Activated CD8-positive, alpha-beta memory T cell treated with anti-CD3 and anti-CD28 coated beads, Interleukin-2, amount 50 U/mL, for 1 hour (primary cell): ENCODE results near the gene TACC3.
A peak's percentile ranks its signal among the peaks of the same experiment; 100 is the strongest.

Experiments used
- DNase-seq: peaks from one replicate; pipeline ENCODE4 v3.0.0-alpha.2; 2020; ENCODE audit errors: extremely low read depth

Gene TACC3

DNA sequence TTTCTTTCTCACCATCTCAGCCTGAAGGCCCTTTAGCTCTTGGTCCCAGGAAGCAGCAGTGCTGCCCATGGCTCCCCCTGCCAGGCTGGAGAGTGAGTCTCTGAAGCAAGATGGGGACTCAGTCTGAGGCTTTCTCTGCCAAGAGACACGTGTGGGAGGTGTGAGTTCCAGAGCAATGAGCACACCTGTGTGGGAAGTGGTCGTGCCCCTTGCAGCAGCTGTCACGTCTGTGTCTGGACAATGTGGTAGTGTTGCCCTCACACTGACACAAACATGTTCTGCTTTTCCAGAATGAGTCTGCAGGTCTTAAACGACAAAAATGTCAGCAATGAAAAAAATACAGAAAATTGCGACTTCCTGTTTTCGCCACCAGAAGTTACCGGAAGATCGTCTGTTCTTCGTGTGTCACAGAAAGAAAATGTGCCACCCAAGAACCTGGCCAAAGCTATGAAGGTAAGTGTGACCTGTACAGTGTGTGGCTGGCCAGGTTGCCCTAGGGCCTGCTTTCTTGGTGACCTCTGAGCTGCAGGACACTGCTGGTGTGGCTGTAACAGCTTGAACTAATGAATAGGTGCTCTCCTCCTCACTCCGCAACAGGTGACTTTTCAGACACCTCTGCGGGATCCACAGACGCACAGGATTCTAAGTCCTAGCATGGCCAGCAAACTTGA is 1.9 kb downstream of the TACC3 start:
- DNase-seq, result no peak

DNA sequence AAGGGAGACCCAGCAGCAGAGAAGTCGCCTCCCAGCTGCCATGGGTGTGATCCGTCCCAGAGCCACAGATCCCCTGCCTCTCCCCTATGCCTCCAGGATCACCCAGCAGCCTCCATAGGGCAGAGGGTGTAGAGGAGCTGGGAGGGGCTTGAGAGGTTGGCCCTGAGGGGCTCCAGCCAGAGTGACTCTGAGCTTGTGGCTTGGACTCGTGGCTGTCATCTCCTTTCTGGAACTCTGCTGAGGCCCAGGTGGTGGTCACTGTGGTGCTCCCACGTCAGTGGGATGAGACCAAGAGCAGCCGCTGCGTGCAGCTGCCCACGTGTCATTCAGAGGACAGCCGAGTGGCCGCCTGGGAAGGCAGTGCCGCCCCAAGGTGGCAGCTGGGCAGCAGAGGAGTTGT is 4.2 kb downstream of the TACC3 start:
- no peak for DNase-seq

- peak; percentile 57 for DNase-seq
Measured at GRCh38 chr4:1726146-1726934, 5.0 kb downstream of the TACC3 start.

GRCh38 chr4:1727117-1728031 is 6.1 kb downstream of the TACC3 start:
- DNase-seq, result no peak

GRCh38 chr4:1728061-1728980 is 7.0 kb downstream of the TACC3 start:
- DNase-seq, result no peak

DNA sequence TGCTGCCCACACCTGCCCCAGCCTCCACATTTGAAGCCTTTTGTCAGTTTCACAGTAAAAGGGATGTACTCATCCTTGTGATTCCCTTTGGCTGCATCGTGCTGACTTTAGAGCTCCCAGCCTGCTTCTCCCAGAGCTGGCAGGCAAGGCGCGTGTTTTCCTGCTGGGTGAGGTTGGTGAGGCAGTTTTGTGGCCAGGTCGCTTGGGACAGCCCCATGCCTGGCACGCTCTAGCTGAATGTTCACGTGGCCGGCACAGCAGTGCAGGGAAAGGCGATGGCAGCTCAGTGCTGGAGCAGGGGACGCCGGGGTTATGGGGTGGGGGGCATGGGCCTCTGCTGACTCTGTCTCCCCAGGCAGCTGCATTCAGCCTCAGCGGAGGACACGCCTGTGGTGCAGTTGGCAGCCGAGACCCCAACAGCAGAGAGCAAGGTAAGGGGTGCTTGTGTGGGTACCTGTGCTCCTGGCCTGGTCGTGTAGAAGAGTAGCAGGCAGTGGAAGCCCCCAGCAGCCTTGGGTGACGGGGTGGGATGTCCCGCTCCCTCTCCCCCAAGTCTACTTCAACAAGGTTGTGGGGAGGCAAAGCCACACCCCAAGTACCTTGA is 9.3 kb downstream of the TACC3 start:
- DNase-seq, result no peak

DNA sequence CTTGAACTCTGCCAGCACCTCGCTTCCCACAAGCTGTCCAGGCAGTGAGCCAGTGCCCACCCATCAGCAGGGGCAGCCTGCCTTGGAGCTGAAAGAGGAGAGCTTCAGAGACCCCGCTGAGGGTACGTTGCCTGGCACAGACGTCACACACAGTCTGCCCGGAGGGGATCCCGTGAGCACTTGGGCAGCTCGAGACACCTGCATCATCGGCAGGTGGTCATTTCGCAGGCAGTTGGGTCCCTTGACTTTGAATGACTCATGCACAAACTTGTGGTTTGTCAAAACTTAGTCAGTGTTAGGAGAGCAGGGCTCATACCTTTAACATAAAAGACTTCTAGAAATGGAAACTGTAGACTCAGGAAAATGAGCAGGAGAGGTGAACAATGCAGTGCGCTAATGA is 9.9 kb downstream of the TACC3 start:
- no peak for DNase-seq

DNA sequence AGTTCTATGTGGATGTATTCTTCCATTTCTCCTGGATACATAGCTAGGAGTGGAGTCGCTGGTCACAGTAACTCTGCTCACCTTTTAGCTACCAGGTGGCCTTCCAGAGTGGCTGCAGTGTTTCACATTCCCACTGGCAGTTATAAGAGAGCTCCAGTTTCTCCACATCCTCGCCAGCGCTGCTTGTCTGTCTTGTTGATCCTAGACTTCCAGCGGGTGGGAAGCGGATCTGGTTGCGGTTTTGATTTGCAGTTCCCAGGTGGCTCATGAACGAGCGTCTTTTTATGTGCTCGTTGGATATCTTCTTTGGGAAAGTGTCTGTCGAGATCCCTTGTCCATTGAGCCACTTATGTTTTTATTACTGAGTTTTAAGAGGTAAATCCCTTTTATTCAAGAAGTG is 11.6 kb downstream of the TACC3 start:
- no peak for DNase-seq

DNA sequence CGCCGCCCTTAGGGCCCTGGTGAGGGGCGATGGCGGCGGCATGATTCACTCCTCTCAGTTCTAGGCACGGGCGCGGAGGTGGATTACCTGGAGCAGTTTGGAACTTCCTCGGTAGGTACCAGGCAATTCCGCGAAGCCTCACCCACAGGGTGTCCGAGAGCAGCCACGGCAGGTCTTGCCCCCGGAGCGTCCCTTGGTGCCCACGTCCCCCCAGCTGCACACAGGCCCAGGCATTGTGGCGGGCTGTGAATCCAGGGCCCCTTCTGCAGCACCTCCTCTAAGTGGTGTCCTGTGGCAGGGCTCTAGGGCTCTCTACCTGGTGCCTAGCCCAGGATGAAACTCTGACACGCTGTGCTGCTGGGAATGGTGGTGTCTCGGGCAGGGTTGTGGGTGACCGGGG is 13.9 kb downstream of the TACC3 start:
- no peak for DNase-seq

DNA sequence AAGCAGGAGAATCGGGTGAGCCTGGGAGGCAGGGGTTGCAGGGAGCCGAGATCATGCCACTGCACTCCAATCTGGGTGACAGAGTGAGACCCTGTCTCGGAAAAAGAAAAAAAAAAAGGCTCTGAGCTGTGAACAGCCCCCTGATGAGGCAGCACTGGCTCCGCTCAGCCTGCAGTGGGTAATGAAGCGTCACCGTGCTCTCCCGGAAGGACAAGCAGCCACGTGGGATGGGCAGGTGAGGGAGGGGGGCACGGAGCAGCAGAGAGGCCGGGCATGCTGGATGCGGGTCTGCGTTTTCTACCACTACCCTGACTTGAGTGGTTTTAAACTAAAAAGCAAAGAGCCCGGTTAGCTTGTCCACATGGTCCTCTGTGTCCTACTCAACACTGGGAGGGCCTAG is 15.5 kb downstream of the TACC3 start:
- DNase-seq, result no peak

DNA sequence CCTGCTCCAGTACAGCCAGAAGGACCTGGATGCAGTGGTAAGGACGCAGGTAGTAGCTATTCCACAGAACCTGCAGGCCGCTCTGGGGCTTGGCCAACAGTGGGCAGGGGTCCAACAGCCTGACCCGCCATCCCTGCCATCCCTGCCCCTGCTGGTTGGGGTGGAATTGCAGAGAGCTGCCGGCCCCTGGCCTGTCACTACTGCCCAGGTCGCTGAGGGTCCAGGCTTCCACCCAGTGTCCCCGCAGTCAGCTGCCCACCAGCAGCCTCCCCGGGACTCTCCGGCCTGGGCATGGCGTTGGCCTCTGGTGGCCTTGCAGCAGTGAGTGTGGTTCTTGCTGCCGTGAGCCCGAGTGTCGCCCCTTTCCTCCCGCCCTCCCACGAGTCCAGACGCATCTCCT is 16.3 kb downstream of the TACC3 start:
- DNase-seq, result no peak

GRCh38 chr4:1738410-1738809 is 17.1 kb downstream of the TACC3 start:
- no peak for DNase-seq

DNA sequence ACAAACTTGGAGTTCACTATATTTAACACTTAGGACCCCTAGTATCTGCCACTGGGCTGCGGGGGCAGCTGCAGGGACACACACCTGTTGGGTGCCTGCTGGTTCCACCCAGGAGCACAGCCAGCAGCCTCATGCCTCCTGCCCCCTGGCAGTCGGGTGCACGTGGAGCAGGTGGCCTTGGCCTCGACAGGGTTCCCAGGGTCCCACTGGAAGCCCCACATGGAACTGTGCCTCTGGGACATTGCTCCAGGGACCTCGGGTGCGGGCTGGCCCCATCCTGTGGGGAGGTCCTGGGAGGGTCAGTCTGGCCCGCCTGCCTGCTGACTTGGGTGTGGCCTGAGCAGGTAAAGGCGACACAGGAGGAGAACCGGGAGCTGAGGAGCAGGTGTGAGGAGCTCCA is 18.0 kb downstream of the TACC3 start:
- DNase-seq, result no peak

DNA sequence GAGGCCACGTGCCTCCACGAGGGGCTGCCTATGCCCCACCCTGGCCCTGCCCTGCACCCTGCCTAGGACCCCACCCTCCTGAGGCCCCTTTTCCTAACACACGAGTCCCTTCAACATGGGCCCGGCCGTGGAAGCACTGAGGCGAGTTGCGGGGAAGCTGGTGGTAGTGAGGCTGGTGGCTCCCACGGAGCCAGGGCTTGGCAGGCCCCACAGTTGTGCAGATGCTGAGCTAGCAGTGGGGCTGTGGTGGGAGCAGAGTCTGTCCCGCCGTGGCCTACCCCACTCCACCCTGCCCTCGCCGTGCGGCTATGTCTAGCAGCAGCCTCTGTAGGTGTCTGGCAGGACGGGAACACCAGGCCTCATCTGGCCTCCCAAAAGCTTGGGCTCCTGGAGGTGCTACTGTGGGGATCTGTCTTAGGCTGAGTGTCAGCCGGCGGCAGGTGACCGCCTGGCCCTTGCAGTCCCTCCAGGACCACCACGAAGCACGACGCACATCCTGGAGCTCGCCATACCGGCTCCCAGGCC is 18.8 kb downstream of the TACC3 start:
- DNase-seq, result no peak

DNA sequence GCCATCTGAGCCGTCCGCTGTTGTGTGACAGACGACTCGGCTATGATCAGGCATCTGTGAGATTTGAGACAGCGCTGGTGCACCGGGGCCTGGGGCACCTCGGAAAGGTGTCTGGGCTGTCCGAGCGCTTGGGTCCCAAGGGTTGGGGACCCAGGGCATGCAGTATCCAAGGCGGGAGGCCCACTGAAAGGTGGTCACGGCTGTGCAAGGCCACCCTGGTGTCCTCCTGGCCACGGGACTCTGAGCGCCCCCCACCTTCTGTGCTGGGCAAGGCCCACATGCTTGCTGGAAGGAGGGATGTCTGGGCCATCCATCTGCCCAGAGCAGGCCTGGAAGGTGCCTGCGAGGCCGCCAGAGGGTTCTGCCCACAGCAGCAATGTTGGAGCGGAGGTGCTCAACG is 19.9 kb downstream of the TACC3 start:
- DNase-seq, result no peak

GRCh38 chr4:1743551-1743950 is 22.2 kb downstream of the TACC3 start:
- DNase-seq, result no peak

DNA sequence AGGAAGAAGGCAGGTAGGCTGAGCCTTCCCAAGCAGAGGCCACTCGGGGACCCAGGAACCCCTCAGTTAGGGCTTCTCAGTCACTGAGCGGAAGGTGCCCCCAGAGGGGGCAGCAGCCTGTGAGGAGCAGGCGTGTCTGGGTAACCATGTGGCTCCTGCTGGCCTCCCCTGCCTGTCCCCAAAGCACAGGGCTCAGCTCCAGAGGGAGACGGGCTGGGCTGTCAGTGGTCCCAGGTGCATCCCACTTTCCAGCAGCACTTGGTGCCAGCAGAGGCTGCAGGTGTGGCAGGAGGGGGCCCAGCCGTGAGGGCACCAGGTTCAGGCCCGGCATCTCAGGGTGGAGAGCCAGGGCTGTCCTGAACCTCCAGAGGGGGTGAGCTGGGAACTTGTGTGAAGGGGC is 22.7 kb downstream of the TACC3 start:
- no peak for DNase-seq

- DNase-seq, result no peak
Measured at GRCh38 chr4:1744552-1744951, 23.2 kb downstream of the TACC3 start.

- no peak for DNase-seq
Measured at GRCh38 chr4:1745165-1745564, 23.8 kb downstream of the TACC3 start.

- no peak for DNase-seq
Measured at GRCh38 chr4:1745697-1746096, 24.4 kb downstream of the TACC3 start.

DNA sequence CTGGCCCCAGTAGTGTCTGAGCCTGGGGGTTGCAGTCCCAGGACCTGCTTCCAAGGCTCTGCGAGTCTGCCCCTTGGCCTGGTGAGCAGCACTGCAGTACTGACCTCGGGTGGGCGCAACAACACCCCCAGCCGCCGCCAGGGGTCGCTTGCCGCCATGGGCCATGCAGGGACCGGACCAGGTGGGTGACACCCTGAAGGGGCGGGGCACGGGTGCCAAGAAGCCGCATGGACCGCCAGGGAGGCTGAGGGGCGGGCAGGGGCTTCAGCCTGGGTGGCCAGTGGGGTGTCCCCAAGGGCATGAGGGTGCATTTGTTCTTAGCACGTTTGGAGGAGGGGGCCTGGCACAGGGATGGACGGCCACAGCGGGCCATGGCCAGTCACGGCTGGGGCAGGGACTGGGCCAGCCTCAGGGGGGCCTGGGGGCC is 25.0 kb downstream of the TACC3 start:
- peak; percentile 30 for DNase-seq
